ENCODE data around the gene VWA5A.
A peak's percentile ranks its signal among the peaks of the same experiment; 100 is the strongest.

The VWA5A gene

GRCh38 chr11:124170801-124171586 lies 55.7 kb downstream of the VWA5A start:
- DNase-seq, result no peak

GRCh38 chr11:124172101-124172500 lies 56.9 kb downstream of the VWA5A start:
- DNase-seq, result no peak

- DNase-seq, result no peak
These were observed 57.3 kb downstream of the VWA5A start for GRCh38 chr11:124172599-124172998.

GRCh38 chr11:124174001-124174583 lies 58.8 kb downstream of the VWA5A start:
- DNase-seq, result no peak

GRCh38 chr11:124176925-124177715 lies 61.9 kb downstream of the VWA5A start:
- no peak for DNase-seq

- no peak for DNase-seq
These were observed 64.1 kb downstream of the VWA5A start for GRCh38 chr11:124179310-124179709.

- DNase-seq, result no peak
These were observed 67.8 kb downstream of the VWA5A start, which contains the start of gene OR10D3 for GRCh38 chr11:124183068-124183467. Gene OR10D3 (plus strand): TSS chr11:124183345. CDS start chr11:124185270, 1,925 bp downstream.

GRCh38 chr11:124190298-124191139 lies 75.3 kb downstream of the VWA5A start:
- no peak for DNase-seq

GRCh38 chr11:124193221-124194010 lies 78.2 kb downstream of the VWA5A start:
- DNase-seq, result no peak

GRCh38 chr11:124194293-124195188 lies 79.3 kb downstream of the VWA5A start:
- no peak for DNase-seq

- peak; percentile 1 for DNase-seq
These were observed 80.0 kb downstream of the VWA5A start for GRCh38 chr11:124195189-124195734.

Data from stimulated activated naive CD4-positive, alpha-beta T cell treated with Interleukin-2 at 50 U/mL for 16 hours (primary cell).